ENCODE data around the gene SDK2.

SDK2 gene

GRCh38 chr17:73498886-73499554 lies 145.2 kb downstream of the SDK2 start:
- DNase-seq: no peak

GRCh38 chr17:73498176-73498575 lies 146.1 kb downstream of the SDK2 start:
- no peak for DNase-seq

GRCh38 chr17:73497721-73498120 lies 146.5 kb downstream of the SDK2 start:
- DNase-seq: no peak

GRCh38 chr17:73496232-73496631 lies 148.0 kb downstream of the SDK2 start:
- DNase-seq: no peak

- DNase-seq: no peak
Measured at GRCh38 chr17:73495641-73496040, 148.6 kb downstream of the SDK2 start.

- no peak for DNase-seq
Measured at GRCh38 chr17:73494950-73495349, 149.3 kb downstream of the SDK2 start.

- no peak for DNase-seq
Measured at GRCh38 chr17:73493956-73494926, 150.0 kb downstream of the SDK2 start.

- DNase-seq: no peak
Measured at GRCh38 chr17:73492821-73493814, 151.1 kb downstream of the SDK2 start.

- no peak for DNase-seq
Measured at GRCh38 chr17:73492125-73492820, 152.0 kb downstream of the SDK2 start.

- no peak for DNase-seq
Measured at GRCh38 chr17:73491648-73492047, 152.6 kb downstream of the SDK2 start.

GRCh38 chr17:73490851-73491250 lies 153.4 kb downstream of the SDK2 start:
- no peak for DNase-seq

GRCh38 chr17:73489991-73490390 lies 154.3 kb downstream of the SDK2 start:
- no peak for DNase-seq

- DNase-seq: no peak
Measured at GRCh38 chr17:73489333-73489732, 154.9 kb downstream of the SDK2 start.

- no peak for DNase-seq
Measured at GRCh38 chr17:73485130-73485529, 159.1 kb downstream of the SDK2 start.

- no peak for DNase-seq
Measured at GRCh38 chr17:73482894-73483293, 161.4 kb downstream of the SDK2 start.

- no peak for DNase-seq
Measured at GRCh38 chr17:73482251-73482716, 162.0 kb downstream of the SDK2 start.

GRCh38 chr17:73481676-73482075 lies 162.6 kb downstream of the SDK2 start:
- no peak for DNase-seq

- no peak for DNase-seq
Measured at GRCh38 chr17:73480740-73481139, 163.5 kb downstream of the SDK2 start.

- no peak for DNase-seq
Measured at GRCh38 chr17:73478768-73479424, 165.3 kb downstream of the SDK2 start.

- no peak for DNase-seq
Measured at GRCh38 chr17:73478334-73478733, 165.9 kb downstream of the SDK2 start.

GRCh38 chr17:73476890-73477350 lies 167.3 kb downstream of the SDK2 start:
- DNase-seq: peak; percentile 63

Measured in right forelimb (tissue), 1 donor.